CD4-positive, alpha-beta memory T cell (primary cell): ENCODE results near the gene CDK6. TPM values are rescaled to one million over a fixed set of nuclear protein-coding genes. Genes with fewer than 3 reads are reported as not detected.

ENCODE experiments used
- CTCF ChIA-PET: fragments of 350-600 bp; sonication (Branson Sonifier 250); formaldehyde crosslinking; loops from one replicate; lab custom pipeline; 2021; ENCODE audit warnings: inconsistent platforms; ENCODE audit not compliant: partially characterized antibody; lab: Charles Lee
- POLR2A ChIA-PET: fragments of 350-600 bp; sonication (Branson Sonifier 250); formaldehyde crosslinking; loops from one replicate; lab custom pipeline; 2021; ENCODE audit not compliant: partially characterized antibody; lab: Charles Lee
- DNase-seq, 5 donors: peaks; one replicate each; pipeline versions ENCODE4 v3.0.0 to v3.0.0-alpha.2; 2020 to 2022; ENCODE audit warnings: mixed read lengths in 1 of 5
- H3K27ac ChIP-seq: one replicate; pipeline ENCODE4 v1.7.0; 2013; ENCODE audit warnings: low read depth, low read length
- H3K27me3 ChIP-seq: 2 replicates; pipeline ENCODE4 v1.7.0; 2013; ENCODE audit warnings: mild to moderate bottlenecking, low read length, moderate library complexity; ENCODE audit not compliant: insufficient read depth
- H3K36me3 ChIP-seq: 2 replicates; pipeline ENCODE4 v1.7.0; 2013; ENCODE audit warnings: mild to moderate bottlenecking, low read length, moderate library complexity; ENCODE audit not compliant: insufficient read depth
- H3K4me1 ChIP-seq: 2 replicates; pipeline ENCODE4 v1.7.0; 2013; ENCODE audit warnings: mild to moderate bottlenecking, low read length, moderate library complexity; ENCODE audit not compliant: insufficient read depth
- H3K4me3 ChIP-seq, 2 donors: one replicate each; pipeline ENCODE4 v1.7.0; 2013; ENCODE audit warnings: low read length in 2 of 2, mild to moderate bottlenecking in 1 of 2
- H3K9me3 ChIP-seq, 2 donors: one replicate each; pipeline ENCODE4 v1.7.0; 2013; ENCODE audit warnings: low read length in 2 of 2, control low read depth in 1 of 2; ENCODE audit not compliant: control insufficient read depth in 1 of 2
- H3K27ac Mint-ChIP-seq, 7 donors: one replicate each; pipeline ENCODE4 v1.8.0; 2020 to 2021; ENCODE audit warnings: mixed read lengths in 7 of 7, mild to moderate bottlenecking in 6 of 7, inconsistent platforms in 3 of 7, moderate library complexity in 3 of 7
- H3K27me3 Mint-ChIP-seq, 2 donors: one replicate each; pipeline ENCODE4 v1.8.0; 2020 to 2021; ENCODE audit warnings: mixed read lengths in 2 of 2
- H3K36me3 Mint-ChIP-seq, 2 donors: one replicate each; pipeline ENCODE4 v1.8.0; 2020 to 2021; ENCODE audit warnings: mixed read lengths in 2 of 2, inconsistent platforms in 1 of 2, mild to moderate bottlenecking in 1 of 2
- H3K4me1 Mint-ChIP-seq, 4 donors: one replicate each; pipeline ENCODE4 v1.8.0; 2020 to 2021; ENCODE audit warnings: mixed read lengths in 4 of 4, mild to moderate bottlenecking in 1 of 4
- H3K4me3 Mint-ChIP-seq, 8 donors: one replicate each; pipeline ENCODE4 v1.8.0; 2020 to 2021; ENCODE audit warnings: mixed read lengths in 8 of 8, mild to moderate bottlenecking in 7 of 8, moderate library complexity in 6 of 8, inconsistent platforms in 3 of 8
- H3K9me3 Mint-ChIP-seq, 8 donors: one replicate each; pipeline ENCODE4 v1.8.0; 2020 to 2021; ENCODE audit warnings: mixed read lengths in 8 of 8, mild to moderate bottlenecking in 5 of 8, inconsistent platforms in 3 of 8, moderate library complexity in 1 of 8
- intact Hi-C: fragments of 100-400 bp; cut with micrococcal nuclease; formaldehyde crosslinking; loops from one replicate; pipeline ENCODE4 v1.15.1; 2023
- polyA plus RNA-seq, 2 donors: library from polyadenylated mRNA; unstranded; fragments of 300-500 nt; fragmentation: Illumina TruSeq; gene quantifications; one replicate each; pipeline ENCODE4 v1.2.3, GENCODE V29; 2021
- total RNA-seq, 2 experiments: library from RNA; stranded (reverse); gene quantifications; one replicate each; pipeline ENCODE4 v1.2.3, GENCODE V29; 2021

CDK6 gene
- total and polyA plus RNA-seq, 4 experiments from 2014 or later, result 18.4 to 23.6 (median 21.1) TPM

DNA sequence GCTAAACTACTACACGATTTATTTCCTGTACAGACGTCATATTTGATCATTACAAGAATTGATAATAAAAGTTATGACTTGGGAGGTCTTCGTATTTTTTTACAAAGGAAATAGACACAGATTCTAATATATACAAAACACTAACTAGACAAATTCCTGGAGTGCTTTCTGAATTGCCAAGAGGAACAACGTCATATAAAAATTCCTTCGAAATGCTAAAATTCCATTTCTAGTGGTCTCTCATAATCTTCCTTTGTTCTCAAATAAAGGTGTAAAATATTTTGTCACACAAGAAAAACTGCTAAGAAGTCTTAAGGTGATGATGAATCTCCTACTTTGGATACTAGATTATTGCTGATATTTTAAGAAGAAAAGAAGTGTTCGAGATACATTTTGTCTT is 85.4 kb downstream of the CDK6 start:
- H3K36me3 Mint-ChIP-seq, result peaks cover 10 to 13% of the 10 kb centered on the region in 2 donors
- CTCF ChIA-PET, result no interaction called here
- Histone ChIP-seq H3K27me3 (no peaks in the 10 kb centered on the region), H3K36me3 (no peaks in the 10 kb centered on the region), H3K4me1 (no peaks in the 10 kb centered on the region), H3K9me3 (no peaks in the 10 kb centered on the region), H3K4me3 (no peak overlapping the region), H3K27ac (no peak overlapping the region)
- no peak overlapping the region for H3K4me3 Mint-ChIP-seq
- peaks cover 0 to 2% (median 0%) of the 10 kb centered on the region in 8 donors for H3K9me3 Mint-ChIP-seq
- H3K4me1 Mint-ChIP-seq, result peaks cover 19 to 34% (median 30%) of the 10 kb centered on the region in 4 donors
- H3K27ac Mint-ChIP-seq, result peak overlapping the region in 1 of 7 donors; percentile 25
- no peak for DNase-seq
- intact Hi-C loops, result no loop called here
- H3K27me3 Mint-ChIP-seq, result no peaks in the 10 kb centered on the region
- POLR2A ChIA-PET, result no interaction called here

DNA sequence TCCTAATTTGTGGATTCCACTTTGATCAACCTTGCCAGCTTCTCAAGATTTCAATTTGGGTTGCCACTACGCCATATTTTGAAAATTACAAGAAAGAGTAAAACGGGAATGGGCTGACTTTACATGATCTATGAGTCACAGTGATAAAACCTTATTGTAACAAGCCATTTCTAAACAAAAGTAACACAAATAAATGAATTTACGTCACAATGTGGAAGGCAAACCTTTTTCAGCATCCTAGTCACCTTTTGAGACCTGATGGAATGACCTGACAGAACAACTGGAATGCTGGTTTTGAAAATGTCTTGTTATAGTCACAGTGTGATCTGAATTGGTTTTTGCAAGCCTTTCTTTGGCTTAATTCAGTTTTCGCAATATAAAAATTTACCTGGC is 85.9 kb downstream of the CDK6 start:
- Mint-ChIP-seq H3K27me3 (no peaks in the 10 kb centered on the region), H3K9me3 (peaks cover 0 to 2% (median 0%) of the 10 kb centered on the region in 8 donors), H3K4me3 (no peak overlapping the region), H3K4me1 (peaks cover 19 to 34% (median 30%) of the 10 kb centered on the region in 4 donors), H3K27ac (no peak overlapping the region), H3K36me3 (peaks cover 10 to 13% of the 10 kb centered on the region in 2 donors)
- POLR2A ChIA-PET, result no interaction called here
- Histone ChIP-seq H3K27me3 (no peaks in the 10 kb centered on the region), H3K4me3 (no peak overlapping the region), H3K36me3 (no peaks in the 10 kb centered on the region), H3K27ac (no peak overlapping the region), H3K4me1 (no peaks in the 10 kb centered on the region), H3K9me3 (no peaks in the 10 kb centered on the region)
- intact Hi-C loops, result no loop called here
- CTCF ChIA-PET, result no interaction called here
- DNase-seq, result no peak

DNA sequence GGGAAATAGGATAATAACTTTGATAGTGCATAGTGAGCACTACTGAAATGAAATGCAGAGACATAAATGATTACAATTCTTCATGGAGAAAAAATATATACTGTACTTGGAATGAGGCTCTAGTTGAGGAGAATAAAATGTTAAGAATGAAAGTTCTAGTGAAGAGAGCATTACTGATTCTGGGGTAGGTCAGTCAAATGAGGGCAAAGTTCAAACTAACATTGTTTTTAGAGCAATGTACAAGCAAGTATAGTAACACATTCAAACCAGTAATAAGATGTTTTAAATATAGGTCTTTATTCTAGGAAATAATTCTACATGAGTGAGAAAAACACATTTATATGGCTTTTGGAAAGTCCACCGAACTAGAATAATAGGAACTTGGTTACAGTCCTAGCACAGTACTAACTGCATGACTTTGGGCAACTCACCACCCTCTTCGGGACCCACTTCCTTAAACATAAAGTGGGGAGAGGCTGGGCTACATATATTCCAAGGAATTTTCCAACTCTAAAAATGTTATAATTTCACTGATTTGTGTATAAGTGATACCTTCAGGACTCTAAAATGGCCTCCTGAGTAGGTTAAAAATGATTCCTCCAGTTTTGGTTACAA is 86.4 kb downstream of the CDK6 start:
- Mint-ChIP-seq H3K9me3 (peaks cover 0 to 2% (median 0%) of the 10 kb centered on the region in 8 donors), H3K4me3 (no peak overlapping the region), H3K27ac (peak overlapping the region in 1 of 7 donors; percentile 55), H3K36me3 (peaks cover 9 to 12% of the 10 kb centered on the region in 2 donors), H3K4me1 (peaks cover 19 to 32% (median 28%) of the 10 kb centered on the region in 4 donors), H3K27me3 (no peaks in the 10 kb centered on the region)
- ChIA-PET POLR2A (no interaction called here), CTCF (no interaction called here)
- intact Hi-C loops, result no loop called here
- no peaks in the 10 kb centered on the region for H3K36me3 ChIP-seq
- no peak overlapping the region for H3K27ac ChIP-seq
- DNase-seq, result no peak
- no peak overlapping the region for H3K4me3 ChIP-seq
- H3K27me3 ChIP-seq, result no peaks in the 10 kb centered on the region
- H3K4me1 ChIP-seq, result no peaks in the 10 kb centered on the region
- H3K9me3 ChIP-seq, result no peaks in the 10 kb centered on the region

DNA sequence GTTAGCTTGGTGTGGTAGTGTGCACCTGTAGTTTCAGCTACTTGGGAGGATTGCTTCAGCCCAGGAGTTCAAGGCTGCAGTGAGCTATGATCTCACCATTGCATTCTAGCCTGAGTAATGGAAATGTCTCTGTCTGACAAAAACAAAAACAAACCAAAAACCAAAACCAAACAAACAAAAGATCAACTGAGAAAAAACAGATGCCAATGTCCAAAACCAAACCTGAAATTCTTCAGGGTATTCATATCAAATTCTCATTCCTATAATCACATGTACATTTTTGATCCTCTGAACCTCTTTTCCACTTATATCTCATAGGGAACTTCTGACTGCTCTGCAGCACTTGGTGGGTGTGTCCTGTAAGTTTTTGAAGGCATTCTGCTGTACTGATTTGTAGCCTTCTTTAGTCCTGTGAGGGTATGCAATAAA is 87.0 kb downstream of the CDK6 start:
- Histone ChIP-seq H3K27ac (no peak overlapping the region), H3K36me3 (no peaks in the 10 kb centered on the region), H3K4me1 (no peaks in the 10 kb centered on the region), H3K27me3 (no peaks in the 10 kb centered on the region), H3K9me3 (no peaks in the 10 kb centered on the region), H3K4me3 (no peak overlapping the region)
- Mint-ChIP-seq H3K27ac (peak overlapping the region in 2 of 7 donors; percentile 8 to 55), H3K36me3 (peaks cover 7 to 11% of the 10 kb centered on the region in 2 donors), H3K9me3 (no peaks in the 10 kb centered on the region), H3K27me3 (no peaks in the 10 kb centered on the region), H3K4me1 (peaks cover 17 to 27% (median 24%) of the 10 kb centered on the region in 4 donors), H3K4me3 (no peak overlapping the region)
- ChIA-PET CTCF (no interaction called here), POLR2A (no interaction called here)
- intact Hi-C loops, result no loop called here
- DNase-seq, result no peak

DNA sequence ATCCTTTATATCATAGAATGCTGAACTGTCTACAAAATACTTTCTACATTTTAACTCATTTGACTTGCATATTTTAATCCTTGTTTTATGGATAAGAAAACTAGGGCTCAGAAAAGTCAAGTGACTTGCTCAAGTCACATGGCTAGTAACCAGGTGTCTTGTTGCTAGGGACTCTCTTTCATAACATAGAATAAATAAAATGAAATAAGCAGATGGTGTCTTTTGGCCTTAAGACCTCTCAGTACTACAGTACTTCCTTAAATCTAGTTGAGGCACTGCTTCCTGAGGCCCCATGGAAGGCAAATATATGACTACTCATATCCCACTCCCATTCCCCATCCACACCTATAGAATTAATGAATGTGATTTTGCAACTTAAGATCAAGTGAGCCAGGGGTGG is 87.9 kb downstream of the CDK6 start:
- H3K27ac Mint-ChIP-seq, result no peak overlapping the region
- peaks cover 0 to 2% (median 0%) of the 10 kb centered on the region in 8 donors for H3K9me3 Mint-ChIP-seq
- no peak overlapping the region for H3K4me3 Mint-ChIP-seq

DNA sequence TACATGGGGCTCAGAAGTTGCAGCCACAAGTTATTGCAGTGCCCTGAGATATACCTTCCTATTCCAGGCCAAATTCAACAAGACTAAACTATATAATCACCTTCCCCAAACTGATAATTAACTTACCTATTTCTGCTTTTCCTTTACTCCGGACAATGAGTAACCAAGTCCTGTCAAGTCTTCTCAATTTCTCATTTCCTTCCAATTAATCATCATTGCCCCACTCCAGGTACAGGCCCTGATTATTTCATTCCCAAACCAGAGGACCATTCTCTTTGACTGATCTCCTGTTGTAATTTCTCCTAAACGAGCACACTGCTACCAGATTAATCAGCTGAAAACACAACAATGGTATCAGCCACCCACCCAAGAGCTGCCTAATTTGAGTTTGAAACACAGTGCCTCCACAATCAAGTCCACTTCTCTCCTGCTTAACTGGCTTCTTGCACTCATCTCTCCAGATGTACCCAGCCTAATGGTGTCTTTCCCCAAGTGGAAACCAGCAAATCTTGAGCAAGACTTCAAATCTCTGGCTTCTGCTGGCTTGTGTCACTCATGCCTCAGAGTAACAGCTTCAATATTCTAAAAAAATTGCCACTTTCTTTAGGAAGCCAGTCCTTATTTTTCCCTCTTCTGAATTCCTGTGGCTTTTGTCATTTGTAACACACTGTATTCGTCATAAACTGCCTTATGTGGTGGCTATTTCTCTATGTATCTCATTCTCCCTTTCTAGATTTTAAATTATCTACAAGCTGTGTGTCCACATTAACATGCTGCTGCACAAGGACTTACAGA is 89.1 kb downstream of the CDK6 start:
- Mint-ChIP-seq H3K27me3 (no peaks in the 10 kb centered on the region), H3K27ac (peak overlapping the region in 1 of 7 donors; percentile 68), H3K4me3 (no peak overlapping the region), H3K36me3 (peaks cover 9 to 18% of the 10 kb centered on the region in 2 donors), H3K9me3 (peaks cover 0 to 2% (median 0%) of the 10 kb centered on the region in 8 donors), H3K4me1 (peaks cover 16 to 31% (median 20%) of the 10 kb centered on the region in 4 donors)
- H3K27ac ChIP-seq, result no peak overlapping the region
- H3K4me3 ChIP-seq, result no peak overlapping the region
- H3K27me3 ChIP-seq, result no peaks in the 10 kb centered on the region
- CTCF ChIA-PET, result no interaction called here
- DNase-seq, result no peak
- POLR2A ChIA-PET, result no interaction called here
- no peaks in the 10 kb centered on the region for H3K9me3 ChIP-seq
- H3K36me3 ChIP-seq, result no peaks in the 10 kb centered on the region
- H3K4me1 ChIP-seq, result no peaks in the 10 kb centered on the region
- intact Hi-C loops, result no loop called here

More for the DNA sequence above, 87.9 kb downstream of the CDK6 start:
- Histone ChIP-seq H3K4me1 (no peaks in the 10 kb centered on the region), H3K4me3 (no peak overlapping the region), H3K27ac (no peak overlapping the region), H3K36me3 (no peaks in the 10 kb centered on the region), H3K27me3 (no peaks in the 10 kb centered on the region), H3K9me3 (no peaks in the 10 kb centered on the region)
- ChIA-PET CTCF (no interaction called here), POLR2A (no interaction called here)
- DNase-seq, result no peak
- peaks cover 18 to 28% (median 23%) of the 10 kb centered on the region in 4 donors for H3K4me1 Mint-ChIP-seq
- H3K27me3 Mint-ChIP-seq, result no peaks in the 10 kb centered on the region
- intact Hi-C loops, result no loop called here
- H3K36me3 Mint-ChIP-seq, result peaks cover 11 to 16% of the 10 kb centered on the region in 2 donors

DNA sequence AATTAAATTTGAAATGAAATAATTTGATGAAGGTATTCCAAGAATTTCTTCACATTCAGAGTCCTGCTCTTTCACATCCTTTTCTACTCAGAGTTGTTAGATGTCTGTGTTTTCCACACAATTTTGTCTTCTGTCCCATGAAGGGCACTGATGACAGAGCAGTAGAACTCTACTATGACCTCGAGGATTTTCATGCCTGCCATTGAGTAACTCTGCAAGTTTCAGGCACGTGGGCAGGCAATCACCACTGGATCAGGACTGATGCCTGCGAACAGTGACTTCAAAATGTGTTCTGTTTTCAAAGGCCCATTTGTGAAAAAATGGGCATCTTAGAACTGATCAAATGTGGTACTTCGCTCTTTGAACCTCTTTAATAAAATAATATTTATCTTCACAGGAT is 91.1 kb downstream of the CDK6 start:
- Mint-ChIP-seq H3K27ac (no peak overlapping the region), H3K9me3 (peaks cover 0 to 2% (median 0%) of the 10 kb centered on the region in 8 donors), H3K36me3 (peaks cover 9 to 18% of the 10 kb centered on the region in 2 donors), H3K4me3 (no peak overlapping the region), H3K4me1 (peaks cover 13 to 31% (median 21%) of the 10 kb centered on the region in 4 donors), H3K27me3 (no peaks in the 10 kb centered on the region)
- Histone ChIP-seq H3K36me3 (no peaks in the 10 kb centered on the region), H3K4me3 (no peak overlapping the region), H3K27me3 (no peaks in the 10 kb centered on the region), H3K4me1 (no peaks in the 10 kb centered on the region), H3K27ac (no peak overlapping the region), H3K9me3 (no peaks in the 10 kb centered on the region)
- CTCF ChIA-PET, result no interaction called here
- DNase-seq, result no peak
- POLR2A ChIA-PET, result no interaction called here
- intact Hi-C loops, result no loop called here
